ENCODE results near the gene CCDC59.

DNA sequence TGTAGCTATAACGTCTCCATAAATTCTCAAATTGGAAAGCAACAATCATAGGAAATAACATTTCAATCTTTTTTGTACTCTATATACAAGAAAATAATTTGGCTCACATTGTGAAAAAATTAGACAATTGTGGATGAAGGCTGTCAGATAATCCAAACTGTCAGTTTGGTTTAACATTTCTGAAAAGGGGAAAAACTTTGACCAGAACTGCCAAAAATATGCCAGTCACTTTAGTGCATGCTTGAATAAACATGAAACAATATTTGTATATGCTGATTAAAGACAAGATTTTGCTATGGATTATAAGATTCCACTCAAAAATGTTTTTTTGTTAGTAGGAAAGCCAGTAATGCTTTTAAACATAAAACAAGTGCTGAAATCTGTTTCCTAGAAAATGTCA, 38.9 kb downstream of the CCDC59 start:
- TF ChIP-seq, protein P1, sequence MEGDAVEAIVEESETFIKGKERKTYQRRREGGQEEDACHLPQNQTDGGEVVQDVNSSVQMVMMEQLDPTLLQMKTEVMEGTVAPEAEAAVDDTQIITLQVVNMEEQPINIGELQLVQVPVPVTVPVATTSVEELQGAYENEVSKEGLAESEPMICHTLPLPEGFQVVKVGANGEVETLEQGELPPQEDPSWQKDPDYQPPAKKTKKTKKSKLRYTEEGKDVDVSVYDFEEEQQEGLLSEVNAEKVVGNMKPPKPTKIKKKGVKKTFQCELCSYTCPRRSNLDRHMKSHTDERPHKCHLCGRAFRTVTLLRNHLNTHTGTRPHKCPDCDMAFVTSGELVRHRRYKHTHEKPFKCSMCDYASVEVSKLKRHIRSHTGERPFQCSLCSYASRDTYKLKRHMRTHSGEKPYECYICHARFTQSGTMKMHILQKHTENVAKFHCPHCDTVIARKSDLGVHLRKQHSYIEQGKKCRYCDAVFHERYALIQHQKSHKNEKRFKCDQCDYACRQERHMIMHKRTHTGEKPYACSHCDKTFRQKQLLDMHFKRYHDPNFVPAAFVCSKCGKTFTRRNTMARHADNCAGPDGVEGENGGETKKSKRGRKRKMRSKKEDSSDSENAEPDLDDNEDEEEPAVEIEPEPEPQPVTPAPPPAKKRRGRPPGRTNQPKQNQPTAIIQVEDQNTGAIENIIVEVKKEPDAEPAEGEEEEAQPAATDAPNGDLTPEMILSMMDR (conservative IDR thresholded peaks at IDR 0.05 in 1 of 2, IDR thresholded peaks at IDR 0.05 in 1 of 2; ENCODE audit: extremely low read depth in 1 of 2, insufficient read depth in 1 of 2, low read depth in 1 of 2, low read length in 2 of 2), result no peak
- TF ChIP-seq EZH2 (IDR thresholded peaks at IDR 0.05; ENCODE audit: borderline replicate concordance, low read length), result no peak

Data from mammary epithelial cell (primary cell).